ENCODE results near the gene COL6A2. TPM values are rescaled to one million over a fixed set of nuclear protein-coding genes. Genes with fewer than 3 reads are reported as not detected.

The COL6A2 gene
- total RNA-seq, 1 experiment from 2014 or later, result 129 TPM

DNA sequence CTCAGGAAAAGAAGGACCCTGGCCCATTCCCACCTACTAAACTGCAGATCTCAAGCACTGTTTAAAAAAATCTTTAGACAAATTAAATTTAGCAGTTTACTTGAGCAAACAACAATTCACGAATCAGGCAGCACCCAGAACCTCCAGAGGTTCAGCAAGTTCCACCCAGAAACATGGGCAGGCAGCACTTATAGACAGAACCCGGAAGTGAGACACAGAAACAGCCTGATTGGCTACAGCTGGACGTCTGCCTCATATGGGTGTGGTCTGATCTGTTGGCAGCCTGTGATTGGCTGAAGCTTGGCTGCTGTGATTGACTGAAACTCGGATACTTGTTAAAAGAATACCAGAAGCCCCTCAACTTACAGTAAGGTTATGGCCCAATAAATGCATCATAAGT, 34.7 kb upstream of the COL6A2 start:
- no peak overlapping the region for H3K4me3 Mint-ChIP-seq
- H3K9me3 Mint-ChIP-seq, result peaks cover 43 to 44% of the 10 kb centered on the region in 2 experiments
- no CpG with 5 or more reads among the region's 4 CpGs for WGBS (ENCODE audit: extremely low coverage, insufficient read length, low lambda C conversion rate)

More for the DNA sequence above, 34.7 kb upstream of the COL6A2 start:
- no peaks in the 10 kb centered on the region for H3K79me2 ChIP-seq (ENCODE audit: insufficient read depth, low read length)
- H3K4me1 ChIP-seq (ENCODE audit: insufficient read depth, low read length), result no peaks in the 10 kb centered on the region
- no peak overlapping the region for H4K5ac ChIP-seq (ENCODE audit: insufficient read length, low read depth, low read length)
- TF ChIP-seq, protein P1, sequence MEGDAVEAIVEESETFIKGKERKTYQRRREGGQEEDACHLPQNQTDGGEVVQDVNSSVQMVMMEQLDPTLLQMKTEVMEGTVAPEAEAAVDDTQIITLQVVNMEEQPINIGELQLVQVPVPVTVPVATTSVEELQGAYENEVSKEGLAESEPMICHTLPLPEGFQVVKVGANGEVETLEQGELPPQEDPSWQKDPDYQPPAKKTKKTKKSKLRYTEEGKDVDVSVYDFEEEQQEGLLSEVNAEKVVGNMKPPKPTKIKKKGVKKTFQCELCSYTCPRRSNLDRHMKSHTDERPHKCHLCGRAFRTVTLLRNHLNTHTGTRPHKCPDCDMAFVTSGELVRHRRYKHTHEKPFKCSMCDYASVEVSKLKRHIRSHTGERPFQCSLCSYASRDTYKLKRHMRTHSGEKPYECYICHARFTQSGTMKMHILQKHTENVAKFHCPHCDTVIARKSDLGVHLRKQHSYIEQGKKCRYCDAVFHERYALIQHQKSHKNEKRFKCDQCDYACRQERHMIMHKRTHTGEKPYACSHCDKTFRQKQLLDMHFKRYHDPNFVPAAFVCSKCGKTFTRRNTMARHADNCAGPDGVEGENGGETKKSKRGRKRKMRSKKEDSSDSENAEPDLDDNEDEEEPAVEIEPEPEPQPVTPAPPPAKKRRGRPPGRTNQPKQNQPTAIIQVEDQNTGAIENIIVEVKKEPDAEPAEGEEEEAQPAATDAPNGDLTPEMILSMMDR (conservative IDR thresholded peaks at IDR 0.05), result no peak
- H3K18ac ChIP-seq (ENCODE audit: insufficient read length, low read depth, low read length), result no peak overlapping the region
- Mint-ChIP-seq H3K4me1 (peaks cover 9 to 14% of the 10 kb centered on the region in 2 experiments), H3K27me3 (ENCODE audit: low read depth) (peaks cover 29% of the 10 kb centered on the region), H3K36me3 (ENCODE audit: insufficient read depth in 1 of 3, low read depth in 3 of 3) (peaks cover 7 to 32% (median 20%) of the 10 kb centered on the region in 3 experiments; a peak in 6 of 7 replicates), H3K27ac (no peak overlapping the region)
- no peak overlapping the region for H4K8ac ChIP-seq (replicated peaks; ENCODE audit: insufficient read length, low read depth, low read length)
- H3K23me2 ChIP-seq (ENCODE audit: insufficient read length, low read depth, low read length, poor library complexity, severe bottlenecking), result no peaks in the 10 kb centered on the region
- no peak overlapping the region for H3K23ac ChIP-seq (ENCODE audit: insufficient read length, low read depth, low read length)
- no peaks in the 10 kb centered on the region for H3K79me1 ChIP-seq (ENCODE audit: insufficient read depth, low read depth, low read length, poor library complexity, severe bottlenecking)
- H3K9ac ChIP-seq (ENCODE audit: extremely low read depth, insufficient read length, low read length), result no peak overlapping the region
- no peak for DNase-seq
- H3K56ac ChIP-seq (ENCODE audit: insufficient read length, low read depth, low read length), result no peak overlapping the region
- peaks cover 20% of the 10 kb centered on the region for H3K9me3 ChIP-seq (ENCODE audit: control insufficient read depth, low read depth, low read length)
- no peaks in the 10 kb centered on the region for H3K27me3 ChIP-seq (ENCODE audit: insufficient read depth, low read length)
- H4K91ac ChIP-seq (ENCODE audit: insufficient read length, low read depth, low read length), result no peak overlapping the region
- no peak overlapping the region for H2BK12ac ChIP-seq (ENCODE audit: insufficient read length, low read depth, low read length)
- no peak overlapping the region for H2AFZ ChIP-seq (ENCODE audit: low read length)
- no peak overlapping the region for H3K27ac ChIP-seq (ENCODE audit: insufficient read length, low read depth, low read length)
- H3T11ph ChIP-seq (ENCODE audit: low read length), result no peak overlapping the region
- no peak overlapping the region for H3K14ac ChIP-seq (ENCODE audit: insufficient read depth, low read length)
- H2BK5ac ChIP-seq (ENCODE audit: insufficient read length, low read length), result no peak overlapping the region
- H2BK120ac ChIP-seq (ENCODE audit: low read depth, low read length, poor library complexity, severe bottlenecking), result no peak overlapping the region
- H2BK15ac ChIP-seq (ENCODE audit: low read depth, low read length), result no peak overlapping the region
- H2BK20ac ChIP-seq (ENCODE audit: low read depth, low read length, poor library complexity, severe bottlenecking), result no peak overlapping the region
- no peak overlapping the region for H3K4ac ChIP-seq (ENCODE audit: low read depth, low read length)
- no peak overlapping the region for H2AK5ac ChIP-seq (ENCODE audit: insufficient read length, low read length)
- peaks cover under 1% of the 10 kb centered on the region for H4K20me1 ChIP-seq (ENCODE audit: control insufficient read depth, insufficient read depth, insufficient read length)
- H3K4me2 ChIP-seq (ENCODE audit: insufficient read depth, insufficient read length, low read length), result no peak overlapping the region

Data from H9 (cell line).